Spleen (tissue), 7 donors: ENCODE results near the gene MYBPHL.

ENCODE experiments used
- CTCF ChIP-seq, 11 experiments: fragments of 200-600 bp in 7 of 11; fragments of 450-650 bp in 4 of 11; sonication (generic) in 4 of 11; IDR thresholded peaks in 8 of 11; conservative IDR thresholded peaks in 3 of 11; 1 replicate in 7 of 11; 2 replicates in 4 of 11; pipeline versions ENCODE4 v1.4.0 to v1.8.0; 2016 to 2021; ENCODE audit warnings: antibody characterized with exemption in 11 of 11, inconsistent platforms in 4 of 11, mild to moderate bottlenecking in 1 of 11
- POLR2A ChIP-seq, 3 donors: fragments of 450-650 bp; IDR thresholded peaks; one replicate each; pipeline ENCODE4 v1.5.1; 2017; ENCODE audit warnings: antibody characterized with exemption in 3 of 3, mild to moderate bottlenecking in 1 of 3
- POLR2AphosphoS5 ChIP-seq, 3 donors: sonication (generic); formaldehyde crosslinking; IDR thresholded peaks; one replicate each; pipeline ENCODE4 v1.5.1; 2017; ENCODE audit warnings: antibody characterized with exemption in 3 of 3
- donor health status: DM: no; HTN: no; CAD: no; lungs with moderate emphysema.
- donor health status: DM: no; HTN: no; CAD: no.
- donor health status: DM: no; HTN: no; CAD: no.

- TF ChIP-seq POLR2A (IDR thresholded peaks at IDR 0.05): no peak
- TF ChIP-seq CTCF (IDR thresholded peaks at IDR 0.05 in 8 of 11, conservative IDR thresholded peaks at IDR 0.05 in 3 of 11): no peak
- TF ChIP-seq POLR2AphosphoS5 (IDR thresholded peaks at IDR 0.05): no peak
Observed at GRCh38 chr1:109265741-109266330, 41.0 kb downstream of the MYBPHL start.
